ENCODE data around the gene GPC6. TPM values are rescaled to one million over a fixed set of nuclear protein-coding genes. Genes with fewer than 3 reads are reported as not detected.

GPC6 gene
- polyA plus RNA-seq, 1 donor from 2014 or later = 9.0 TPM

DNA sequence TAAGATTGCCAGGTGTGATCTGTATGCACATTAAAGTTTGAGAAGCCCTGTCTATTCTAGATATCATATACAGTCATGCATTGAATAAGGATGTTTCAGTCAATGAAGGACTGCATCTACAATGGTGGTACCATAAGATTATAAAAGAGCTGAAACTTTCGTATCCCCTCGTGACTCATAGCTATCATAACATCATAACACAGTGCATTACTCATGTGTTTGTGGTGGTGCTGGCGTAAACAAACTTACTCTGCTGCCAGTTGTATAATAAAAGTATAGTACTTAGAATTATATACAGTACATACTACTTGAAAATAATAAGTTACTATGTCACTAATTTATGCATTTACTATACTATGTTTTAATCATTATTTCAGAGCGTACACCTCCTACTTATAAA lies 489.3 kb downstream of the GPC6 start:
- Histone ChIP-seq H3K27ac (ENCODE audit: low read length) (no peak overlapping the region), H3K36me3 (ENCODE audit: insufficient read depth, low read length) (no peaks in the 10 kb centered on the region), H2AFZ (ENCODE audit: low read depth, low read length) (no peak overlapping the region), H4K20me1 (ENCODE audit: insufficient read depth) (no peaks in the 10 kb centered on the region), H3K9me3 (ENCODE audit: low read length) (no peaks in the 10 kb centered on the region), H3K9ac (ENCODE audit: low read length) (no peak overlapping the region), H3K4me3 (ENCODE audit: low read length) (no peak overlapping the region), H3K27me3 (ENCODE audit: insufficient read depth, low read depth, low read length) (no peaks in the 10 kb centered on the region), H3K9me2 (ENCODE audit: insufficient read depth, low read length) (no peaks in the 10 kb centered on the region), H3F3A (ENCODE audit: insufficient read depth, low read length, poor library complexity, severe bottlenecking) (no peaks in the 10 kb centered on the region), H3K79me2 (replicated peaks; ENCODE audit: insufficient read depth, low read length) (no peaks in the 10 kb centered on the region), H3K4me2 (ENCODE audit: low read length) (no peak overlapping the region)
- no peak for TF ChIP-seq POLR2AphosphoS5 (IDR thresholded peaks at IDR 0.05)
- no peak for TF ChIP-seq RAD21 (conservative IDR thresholded peaks at IDR 0.05)
- no peak for TF ChIP-seq TAF1 (IDR thresholded peaks at IDR 0.05; ENCODE audit: low read depth)
- no peak for TF ChIP-seq REST (IDR thresholded peaks at IDR 0.05; ENCODE audit: borderline replicate concordance)
- no peak for TF ChIP-seq MXI1 (conservative IDR thresholded peaks at IDR 0.05; ENCODE audit: poor library complexity, severe bottlenecking)
- no peak for TF ChIP-seq SMC3 (conservative IDR thresholded peaks at IDR 0.05; ENCODE audit: poor library complexity)
- TF ChIP-seq CTCF (IDR thresholded peaks at IDR 0.05; ENCODE audit: poor library complexity, severe bottlenecking) = no peak

DNA sequence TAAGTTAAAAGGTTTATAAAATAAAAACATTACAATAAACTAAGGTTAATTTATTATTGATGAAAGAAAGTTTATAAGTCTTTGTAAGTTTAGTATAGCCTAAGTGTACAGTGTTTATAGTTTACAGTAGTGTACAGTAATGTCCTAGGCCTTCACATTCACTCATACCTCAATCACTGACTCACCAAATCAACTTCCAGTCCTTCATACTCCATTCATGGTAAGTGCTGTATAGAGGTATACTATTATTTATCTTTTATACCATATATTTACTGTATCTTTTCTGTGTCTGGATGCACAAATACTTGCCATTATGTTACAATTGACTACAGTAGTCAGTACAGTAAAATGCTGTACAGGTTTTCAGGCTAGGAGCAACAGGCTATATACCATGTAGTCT lies 490.0 kb downstream of the GPC6 start:
- no peak overlapping the region for H3K27ac ChIP-seq (ENCODE audit: low read length)
- no peak overlapping the region for H2AFZ ChIP-seq (ENCODE audit: low read depth, low read length)
- no peak for TF ChIP-seq MXI1 (conservative IDR thresholded peaks at IDR 0.05; ENCODE audit: poor library complexity, severe bottlenecking)
- TF ChIP-seq REST (IDR thresholded peaks at IDR 0.05; ENCODE audit: borderline replicate concordance) = no peak
- no peak for TF ChIP-seq EP300 (conservative IDR thresholded peaks at IDR 0.05; ENCODE audit: poor library complexity, severe bottlenecking)
- TF ChIP-seq CTCF (IDR thresholded peaks at IDR 0.05; ENCODE audit: poor library complexity, severe bottlenecking) = no peak
- TF ChIP-seq TAF1 (IDR thresholded peaks at IDR 0.05; ENCODE audit: low read depth) = no peak
- no peaks in the 10 kb centered on the region for H3K9me2 ChIP-seq (ENCODE audit: insufficient read depth, low read length)
- H3K79me2 ChIP-seq (replicated peaks; ENCODE audit: insufficient read depth, low read length) = no peaks in the 10 kb centered on the region
- H3K9ac ChIP-seq (ENCODE audit: low read length) = no peak overlapping the region
- H3K4me2 ChIP-seq (ENCODE audit: low read length) = no peak overlapping the region
- H3K4me3 ChIP-seq (ENCODE audit: low read length) = no peak overlapping the region
- H3F3A ChIP-seq (ENCODE audit: insufficient read depth, low read length, poor library complexity, severe bottlenecking) = no peaks in the 10 kb centered on the region
- no peaks in the 10 kb centered on the region for H4K20me1 ChIP-seq (ENCODE audit: insufficient read depth)
- no peaks in the 10 kb centered on the region for H3K9me3 ChIP-seq (ENCODE audit: low read length)
- H3K27me3 ChIP-seq (ENCODE audit: insufficient read depth, low read depth, low read length) = no peaks in the 10 kb centered on the region
- H3K36me3 ChIP-seq (ENCODE audit: insufficient read depth, low read length) = no peaks in the 10 kb centered on the region

All from neural cell (in vitro differentiated cells).